ENCODE measurements around the gene KCNJ2. TPM values are rescaled to one million over a fixed set of nuclear protein-coding genes. Genes with fewer than 3 reads are reported as not detected.
A peak's percentile ranks its signal among the peaks of the same experiment; 100 is the strongest.

KCNJ2 gene
- total RNA-seq, 2 donors from 2014 or later, result 0.33 to 0.78 TPM

DNA sequence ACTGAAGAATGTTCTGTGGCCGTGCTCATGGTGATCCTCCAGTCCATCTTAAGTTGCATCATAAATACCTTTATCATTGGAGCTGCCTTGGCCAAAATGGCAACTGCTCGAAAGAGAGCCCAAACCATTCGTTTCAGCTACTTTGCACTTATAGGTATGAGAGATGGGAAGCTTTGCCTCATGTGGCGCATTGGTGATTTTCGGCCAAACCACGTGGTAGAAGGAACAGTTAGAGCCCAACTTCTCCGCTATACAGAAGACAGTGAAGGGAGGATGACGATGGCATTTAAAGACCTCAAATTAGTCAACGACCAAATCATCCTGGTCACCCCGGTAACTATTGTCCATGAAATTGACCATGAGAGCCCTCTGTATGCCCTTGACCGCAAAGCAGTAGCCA is 36.8 kb upstream of the KCNJ2 start:
- H3K9me3 ChIP-seq, result no peaks in the 10 kb centered on the region
- no peak overlapping the region for H3K27ac ChIP-seq
- peaks cover 3 to 4% of the 10 kb centered on the region in 2 donors for H3K36me3 ChIP-seq (replicated peaks in 1 of 2; ENCODE audit: insufficient read depth in 1 of 2, low read depth in 2 of 2)
- no peaks in the 10 kb centered on the region for H3K27me3 ChIP-seq
- no peak for ATAC-seq
- WGBS, 2 donors, result 90 to 96% methylated on average over 11 of the region's 11 CpGs
- DNase-seq, result no peak
- H3K4me1 ChIP-seq, result peaks cover 15% of the 10 kb centered on the region
- H3K4me3 ChIP-seq, result no peak overlapping the region
- intact Hi-C loops (cut with DNase I), result no loop called here
- TF ChIP-seq, protein P1, sequence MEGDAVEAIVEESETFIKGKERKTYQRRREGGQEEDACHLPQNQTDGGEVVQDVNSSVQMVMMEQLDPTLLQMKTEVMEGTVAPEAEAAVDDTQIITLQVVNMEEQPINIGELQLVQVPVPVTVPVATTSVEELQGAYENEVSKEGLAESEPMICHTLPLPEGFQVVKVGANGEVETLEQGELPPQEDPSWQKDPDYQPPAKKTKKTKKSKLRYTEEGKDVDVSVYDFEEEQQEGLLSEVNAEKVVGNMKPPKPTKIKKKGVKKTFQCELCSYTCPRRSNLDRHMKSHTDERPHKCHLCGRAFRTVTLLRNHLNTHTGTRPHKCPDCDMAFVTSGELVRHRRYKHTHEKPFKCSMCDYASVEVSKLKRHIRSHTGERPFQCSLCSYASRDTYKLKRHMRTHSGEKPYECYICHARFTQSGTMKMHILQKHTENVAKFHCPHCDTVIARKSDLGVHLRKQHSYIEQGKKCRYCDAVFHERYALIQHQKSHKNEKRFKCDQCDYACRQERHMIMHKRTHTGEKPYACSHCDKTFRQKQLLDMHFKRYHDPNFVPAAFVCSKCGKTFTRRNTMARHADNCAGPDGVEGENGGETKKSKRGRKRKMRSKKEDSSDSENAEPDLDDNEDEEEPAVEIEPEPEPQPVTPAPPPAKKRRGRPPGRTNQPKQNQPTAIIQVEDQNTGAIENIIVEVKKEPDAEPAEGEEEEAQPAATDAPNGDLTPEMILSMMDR (IDR thresholded peaks at IDR 0.05), result no peak
- TF ChIP-seq POLR2A (IDR thresholded peaks at IDR 0.05), result no peak

DNA sequence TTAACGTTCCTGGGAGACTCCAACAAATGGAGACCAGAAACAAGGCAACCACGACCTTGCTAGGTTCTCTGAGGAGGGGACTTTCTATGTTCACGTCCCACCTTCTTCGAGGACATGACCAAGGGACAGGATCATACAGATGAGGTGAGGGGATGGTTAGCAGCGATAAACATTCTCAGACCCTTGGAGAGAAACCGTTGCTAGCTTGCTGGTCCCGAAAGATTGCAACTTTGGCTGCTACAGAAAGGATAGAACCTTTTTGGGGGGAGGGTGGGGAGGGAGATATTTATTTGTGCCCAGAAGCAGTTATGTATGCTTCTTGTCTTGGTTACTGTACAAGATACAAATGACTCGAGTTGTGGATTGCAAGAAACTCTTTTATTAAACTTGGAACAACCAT is 35.3 kb upstream of the KCNJ2 start:
- Histone ChIP-seq H3K27me3 (no peaks in the 10 kb centered on the region), H3K36me3 (replicated peaks in 1 of 2; ENCODE audit: insufficient read depth in 1 of 2, low read depth in 2 of 2) (peaks cover 3 to 4% of the 10 kb centered on the region in 2 donors), H3K4me3 (no peak overlapping the region), H3K27ac (no peak overlapping the region), H3K4me1 (peaks cover 30% of the 10 kb centered on the region), H3K9me3 (no peaks in the 10 kb centered on the region)
- WGBS, 2 donors, result 72 to 81% methylated on average over 8 of the region's 8 CpGs
- intact Hi-C loops (cut with DNase I), result no loop called here
- DNase-seq, result no peak
- no peak for ATAC-seq
- TF ChIP-seq, protein P1 (IDR thresholded peaks at IDR 0.05), result no peak
- TF ChIP-seq POLR2A (IDR thresholded peaks at IDR 0.05), result no peak

DNA sequence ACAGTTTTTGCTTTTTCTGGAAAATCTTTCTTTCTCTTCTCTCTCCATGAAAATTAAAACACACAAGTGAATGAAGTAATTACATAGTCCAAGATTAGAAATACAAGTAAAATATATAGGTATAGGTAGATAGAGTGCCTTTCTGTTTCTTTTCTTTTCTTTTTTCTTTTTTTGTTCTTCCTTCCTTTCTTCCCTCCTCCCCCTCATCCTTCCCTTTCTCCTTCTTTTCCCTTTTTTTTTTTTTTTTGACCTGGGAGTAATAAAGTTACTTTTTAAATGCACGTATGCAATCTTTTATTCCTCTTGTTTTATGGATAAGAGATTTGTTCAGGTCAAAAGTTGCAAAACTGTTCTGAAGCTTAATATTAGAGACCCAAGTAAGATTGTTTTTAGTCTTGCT is 34.6 kb upstream of the KCNJ2 start:
- no peak overlapping the region for H3K27ac ChIP-seq
- H3K4me1 ChIP-seq, result peaks cover 37% of the 10 kb centered on the region
- no peak overlapping the region for H3K4me3 ChIP-seq

DNA sequence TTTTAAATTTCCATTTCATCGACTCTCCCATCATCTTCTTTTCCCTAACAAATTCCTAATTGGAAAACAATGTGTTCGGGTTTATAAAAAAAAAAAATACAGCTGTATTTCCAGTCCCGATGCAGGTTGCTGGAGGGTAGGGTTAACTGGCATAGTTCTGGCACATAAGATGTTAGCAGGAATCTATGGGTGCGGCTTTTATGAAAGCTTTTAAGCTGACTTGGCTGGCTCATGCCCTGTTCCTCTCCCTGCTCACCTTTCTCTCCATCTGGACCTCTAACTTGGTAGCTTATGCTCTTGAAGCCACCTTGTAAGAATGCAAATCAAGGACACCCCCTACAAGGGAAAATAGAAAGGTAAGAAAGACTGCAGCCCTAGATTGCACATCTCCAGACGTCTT is 33.2 kb upstream of the KCNJ2 start:
- intact Hi-C loops (cut with DNase I), result no loop called here
- Histone ChIP-seq H3K4me3 (no peak overlapping the region), H3K36me3 (replicated peaks in 1 of 2; ENCODE audit: insufficient read depth in 1 of 2, low read depth in 2 of 2) (peaks cover 3 to 4% of the 10 kb centered on the region in 2 donors), H3K27ac (peak overlapping the region in 3 of 4 donors; percentile 41 to 76 (median 69)), H3K4me1 (peaks cover 37% of the 10 kb centered on the region), H3K9me3 (no peaks in the 10 kb centered on the region), H3K27me3 (no peaks in the 10 kb centered on the region)
- no peak for ATAC-seq
- 66 to 68% methylated on average over 5 of the region's 5 CpGs for WGBS, 2 donors
- no peak for TF ChIP-seq POLR2A (IDR thresholded peaks at IDR 0.05)
- TF ChIP-seq, protein P1 (IDR thresholded peaks at IDR 0.05), result no peak
- no peak for DNase-seq

More for the DNA sequence above, 34.6 kb upstream of the KCNJ2 start:
- 74 to 80% methylated on average over 1 of the region's 1 CpG for WGBS, 2 donors
- no peak for TF ChIP-seq POLR2A (IDR thresholded peaks at IDR 0.05)
- TF ChIP-seq, protein P1 (IDR thresholded peaks at IDR 0.05), result no peak
- DNase-seq (no peak), ATAC-seq (no peak)
- H3K36me3 ChIP-seq (replicated peaks in 1 of 2; ENCODE audit: insufficient read depth in 1 of 2, low read depth in 2 of 2), result peaks cover 3 to 4% of the 10 kb centered on the region in 2 donors
- H3K27me3 ChIP-seq, result no peaks in the 10 kb centered on the region
- H3K9me3 ChIP-seq, result no peaks in the 10 kb centered on the region
- intact Hi-C loops (cut with DNase I), result no loop called here

Data from body of pancreas (tissue), 4 donors.